HG03558 (cell line): ENCODE results near the gene CATSPERD.

Experiments
- ATAC-seq: cut with Tn5 transposase; IDR thresholded peaks from one replicate; pipeline ENCODE4 v1.9.1; 2021; ENCODE audit warnings: moderate number of reproducible peaks; ENCODE audit not compliant: unreplicated experiment; ENCODE audit errors: extremely low read depth

Gene CATSPERD, protein sequence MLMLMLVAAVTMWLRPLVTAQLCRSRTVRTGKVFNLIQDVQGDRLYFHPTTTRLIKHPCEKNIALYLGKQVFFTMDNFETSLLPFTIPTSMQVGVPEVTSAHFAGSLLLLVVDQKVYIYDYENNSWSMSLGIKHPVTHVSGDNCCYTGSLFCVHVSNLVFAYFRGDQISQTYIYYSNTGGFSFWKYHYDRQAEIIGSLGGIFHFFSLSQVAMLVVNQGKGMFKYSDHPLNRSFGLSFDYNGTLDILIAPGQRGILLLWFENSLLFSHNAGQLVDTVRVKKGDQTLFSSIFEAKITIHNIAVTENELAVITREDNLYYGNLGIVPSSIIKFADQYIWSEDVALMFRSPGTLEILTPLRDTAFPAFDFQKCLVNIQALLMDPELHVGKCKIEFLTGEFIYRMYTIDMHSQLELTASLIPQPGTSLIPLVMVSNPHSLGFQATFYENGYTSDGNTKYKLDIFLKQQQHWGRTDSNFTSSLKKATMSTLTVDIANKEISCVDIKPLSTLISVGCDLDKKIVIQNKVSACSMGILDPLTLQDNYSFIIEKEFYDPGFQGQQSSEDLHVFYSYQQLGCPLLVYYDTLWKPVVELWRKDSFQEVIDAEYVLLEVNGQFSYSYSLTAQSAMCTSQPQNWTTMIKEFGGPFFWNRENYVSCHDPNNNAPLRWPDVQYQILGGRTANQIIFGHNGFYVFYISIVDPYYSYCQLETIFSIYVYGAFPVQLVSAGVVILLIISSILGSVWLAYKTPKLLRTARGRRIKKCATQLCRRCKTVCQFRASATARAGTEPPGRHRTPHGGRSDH

DNA sequence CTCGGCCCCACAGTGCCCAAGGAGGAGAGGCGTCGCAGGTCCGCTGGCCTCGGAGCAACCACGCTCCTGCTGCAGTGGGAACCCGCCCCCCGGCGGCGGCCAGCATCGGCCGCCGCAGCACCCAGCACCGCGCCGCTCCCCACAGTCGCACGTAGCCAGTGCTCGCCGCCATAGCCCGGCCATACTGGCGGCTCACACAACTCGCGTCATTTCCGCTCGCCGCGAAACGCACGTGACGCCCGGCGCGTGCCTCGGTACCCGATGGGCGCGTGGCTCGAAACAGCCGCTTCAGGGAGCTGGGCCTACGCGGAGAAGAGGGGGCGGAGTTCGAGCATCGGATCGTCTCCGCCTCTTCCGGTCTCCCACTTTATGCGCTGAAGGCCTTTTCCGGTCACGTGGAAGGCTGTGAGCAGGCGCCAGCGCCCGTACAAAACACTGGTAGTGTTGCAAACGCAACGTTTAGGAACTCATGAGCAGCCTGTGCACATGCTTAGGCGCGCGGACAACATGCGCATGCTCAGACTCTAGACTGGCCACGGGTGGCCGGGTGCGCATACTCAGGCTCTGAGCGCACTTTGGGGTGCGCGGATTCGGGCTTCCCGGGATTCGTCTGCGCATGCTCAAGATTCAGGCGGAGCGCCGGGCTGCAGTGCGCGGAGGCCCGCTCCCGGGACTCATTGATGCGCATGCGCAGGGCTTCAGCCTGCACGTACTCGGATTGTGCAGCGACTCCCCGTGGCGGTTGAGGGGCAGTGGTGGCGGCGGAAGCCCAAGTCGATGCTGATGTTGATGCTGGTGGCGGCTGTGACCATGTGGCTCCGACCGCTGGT is at the start of gene CATSPERD, which contains the start of gene LONP1:
Gene CATSPERD (plus strand): TSS at position 677 of the 830 bp plus-strand sequence. CDS start 101 bp downstream, at position 778.
Gene LONP1 (minus strand): TSS at position 186 of the 830 bp plus-strand sequence. CDS start 14 bp downstream, at position 172.
- peak; percentile 65 for ATAC-seq

DNA sequence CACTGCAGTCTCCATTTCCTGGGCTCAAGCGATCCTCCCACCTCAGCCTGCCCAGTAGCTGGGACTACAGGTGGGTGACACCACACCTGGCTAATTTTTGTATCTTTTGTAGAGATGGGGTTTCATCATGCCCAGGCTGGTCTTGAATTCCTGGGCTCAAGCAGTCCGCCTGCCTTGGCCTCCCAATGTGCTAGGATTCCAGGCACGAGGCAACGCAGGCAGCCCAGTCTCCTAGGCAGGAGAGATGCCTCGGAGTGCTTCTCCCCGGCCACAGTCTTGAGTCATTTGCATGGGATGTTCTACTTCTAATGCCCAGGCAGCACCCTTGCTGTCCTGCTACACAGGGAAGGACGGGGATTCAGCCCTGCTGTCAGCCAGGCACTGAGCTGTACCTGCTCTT is 48.8 kb upstream of the CATSPERD start:
- ATAC-seq: no peak

DNA sequence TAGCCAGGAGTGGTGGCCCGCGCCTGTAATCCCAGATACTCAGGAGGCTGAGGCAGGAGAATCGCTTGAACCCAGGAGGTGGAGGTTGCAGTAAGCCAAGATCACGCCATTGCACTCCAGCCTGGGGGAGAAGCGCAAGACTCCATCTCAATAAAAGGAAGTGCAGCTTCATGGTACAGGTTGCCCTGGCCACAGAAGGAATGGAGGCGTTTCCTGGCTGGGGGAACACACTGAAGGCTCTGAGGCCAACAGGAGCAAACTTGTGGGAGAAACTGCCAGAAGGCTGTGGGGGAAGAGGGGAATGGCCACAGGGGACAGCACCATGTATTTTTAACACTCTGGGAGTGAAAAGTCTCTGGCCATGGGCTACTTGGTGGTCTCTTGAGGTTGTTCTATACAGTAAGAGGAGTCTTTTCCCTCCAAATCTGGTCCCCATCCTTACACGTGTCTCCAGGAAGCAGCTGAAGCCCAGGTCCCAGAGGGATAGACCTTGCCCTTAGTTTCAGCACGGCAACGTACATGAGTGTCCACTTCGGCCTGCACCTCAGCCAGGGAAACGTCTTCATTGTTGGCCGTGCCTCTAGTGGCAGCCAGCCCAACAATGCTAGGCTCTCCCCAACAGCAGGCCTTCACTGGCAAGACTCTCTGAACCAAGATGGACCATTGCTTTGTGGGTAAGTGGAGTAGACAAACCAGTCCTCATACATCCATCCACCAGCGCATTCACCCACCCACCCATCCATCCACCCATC is 47.6 kb upstream of the CATSPERD start:
- no peak for ATAC-seq

DNA sequence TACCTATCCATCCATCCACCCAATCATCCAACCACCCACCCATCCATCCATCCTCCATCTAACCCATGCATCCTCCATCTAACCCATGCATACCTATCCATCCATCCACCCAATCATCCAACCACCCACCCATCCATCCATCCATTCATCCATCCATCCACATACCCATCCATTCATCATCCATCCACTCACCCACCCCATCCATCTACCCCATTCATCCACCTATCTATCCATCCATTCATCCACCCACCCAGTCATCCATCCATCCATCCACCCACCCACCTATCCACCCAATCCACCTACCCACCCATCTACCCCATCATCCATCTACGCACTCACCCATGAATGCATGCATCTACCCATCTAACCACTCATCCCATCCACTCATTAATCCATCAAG is 46.7 kb upstream of the CATSPERD start:
- ATAC-seq: no peak

DNA sequence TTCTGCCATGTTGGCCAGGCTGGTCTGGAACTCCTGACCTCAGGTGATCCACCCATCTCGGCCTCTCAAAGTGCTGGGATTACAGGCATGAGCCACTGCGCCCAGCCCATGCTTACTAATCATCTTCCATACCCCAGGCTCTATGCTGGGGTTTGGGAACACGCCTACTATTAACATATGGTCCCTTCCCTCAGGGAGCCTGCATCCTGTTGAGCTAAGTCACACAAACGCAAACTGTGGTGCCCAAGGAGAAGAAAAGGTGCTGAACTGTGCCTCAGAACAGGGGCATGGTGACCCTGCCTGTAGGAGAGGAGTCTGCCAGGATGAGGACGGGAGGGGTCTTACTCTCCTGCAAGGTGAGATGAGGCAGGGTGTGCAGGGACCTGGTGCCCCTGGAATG is 45.7 kb upstream of the CATSPERD start:
- ATAC-seq: no peak

DNA sequence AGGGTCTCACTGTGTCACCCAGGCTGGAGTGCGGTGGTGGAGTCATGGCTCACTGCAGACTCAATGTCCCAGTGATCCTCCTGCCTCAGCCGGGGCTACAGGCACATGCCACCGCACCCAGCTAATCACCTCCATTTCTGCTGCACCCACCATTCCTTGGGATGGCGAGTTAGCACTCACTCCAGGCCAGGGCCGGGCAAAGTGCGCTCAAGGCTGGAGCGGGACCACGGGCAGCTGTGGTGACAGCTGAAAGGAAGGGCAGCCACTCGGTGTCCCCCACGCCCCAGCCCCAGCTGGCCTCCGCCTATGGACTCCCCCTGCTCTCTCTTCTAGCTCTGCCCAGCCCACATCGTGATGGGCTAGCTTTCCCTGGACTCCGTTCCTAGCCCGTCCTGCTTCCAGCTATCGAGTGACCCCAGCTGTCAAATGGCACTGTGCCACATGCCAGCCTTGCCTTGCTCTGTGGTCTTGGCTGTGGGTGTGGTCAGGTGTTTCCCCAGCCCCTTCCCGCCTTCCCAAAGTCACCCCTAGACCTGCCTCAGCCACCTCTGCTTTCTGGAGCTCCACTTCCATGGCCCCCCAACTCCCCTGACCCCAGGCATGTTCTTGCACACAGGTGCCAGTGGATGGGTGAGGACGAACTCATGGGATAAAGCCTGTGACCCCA is 44.2 kb upstream of the CATSPERD start:
- no peak for ATAC-seq

DNA sequence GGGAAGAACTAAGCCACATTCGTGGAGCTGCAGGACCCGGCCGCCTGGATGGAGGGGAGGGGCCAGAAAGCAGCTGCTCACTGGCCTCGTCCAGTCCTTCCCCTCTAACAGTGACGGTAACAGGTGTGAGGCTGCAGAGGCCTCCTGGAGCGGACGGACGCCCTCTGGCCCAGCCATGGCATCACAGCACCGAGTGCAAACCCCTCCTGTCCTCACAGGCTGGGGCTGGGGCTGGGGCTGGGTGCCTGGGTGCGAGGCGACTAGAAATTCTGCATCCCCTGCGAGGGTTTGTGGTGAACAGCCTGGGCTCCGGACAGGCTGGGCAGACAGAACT is 43.7 kb upstream of the CATSPERD start:
- no peak for ATAC-seq

DNA sequence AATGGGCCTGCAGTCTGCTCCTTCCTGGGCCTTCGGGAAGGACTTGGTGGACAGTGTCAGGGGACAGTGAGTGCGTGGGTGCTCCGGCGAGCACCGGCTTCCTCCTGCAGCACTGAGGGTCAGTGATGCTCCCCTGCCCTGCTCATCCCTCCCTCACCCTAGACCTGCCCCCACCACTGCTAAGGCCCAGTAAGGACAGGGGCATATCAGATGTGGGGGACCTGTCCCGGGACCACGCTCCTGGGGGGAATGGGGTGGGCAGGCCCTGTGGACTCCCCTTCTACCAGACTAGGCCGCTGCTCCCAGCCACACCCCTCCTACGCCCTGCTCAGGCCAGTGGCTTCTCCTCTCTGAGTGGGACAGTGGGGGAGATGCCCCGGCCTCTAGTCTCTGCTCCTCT is 43.3 kb upstream of the CATSPERD start:
- no peak for ATAC-seq

DNA sequence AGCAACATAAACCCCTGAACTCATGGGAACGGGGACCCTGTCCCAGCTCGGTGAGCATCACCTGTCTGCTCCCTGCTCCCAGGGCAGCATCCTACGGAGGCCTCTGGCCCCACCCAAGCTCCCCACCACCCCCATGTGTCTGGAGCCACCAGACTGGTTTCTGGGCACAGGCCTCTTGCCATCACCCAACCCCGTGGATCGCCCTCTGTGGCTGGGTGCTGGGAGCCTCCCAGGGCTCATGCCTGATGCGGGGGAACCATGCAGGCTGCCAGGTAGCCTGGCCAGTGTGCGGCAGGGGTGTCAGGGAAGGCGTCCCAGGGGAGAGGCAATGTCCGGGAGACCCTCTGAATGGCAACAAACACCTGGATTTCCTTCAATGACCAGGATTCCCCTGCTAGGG is 42.9 kb upstream of the CATSPERD start:
- no peak for ATAC-seq

DNA sequence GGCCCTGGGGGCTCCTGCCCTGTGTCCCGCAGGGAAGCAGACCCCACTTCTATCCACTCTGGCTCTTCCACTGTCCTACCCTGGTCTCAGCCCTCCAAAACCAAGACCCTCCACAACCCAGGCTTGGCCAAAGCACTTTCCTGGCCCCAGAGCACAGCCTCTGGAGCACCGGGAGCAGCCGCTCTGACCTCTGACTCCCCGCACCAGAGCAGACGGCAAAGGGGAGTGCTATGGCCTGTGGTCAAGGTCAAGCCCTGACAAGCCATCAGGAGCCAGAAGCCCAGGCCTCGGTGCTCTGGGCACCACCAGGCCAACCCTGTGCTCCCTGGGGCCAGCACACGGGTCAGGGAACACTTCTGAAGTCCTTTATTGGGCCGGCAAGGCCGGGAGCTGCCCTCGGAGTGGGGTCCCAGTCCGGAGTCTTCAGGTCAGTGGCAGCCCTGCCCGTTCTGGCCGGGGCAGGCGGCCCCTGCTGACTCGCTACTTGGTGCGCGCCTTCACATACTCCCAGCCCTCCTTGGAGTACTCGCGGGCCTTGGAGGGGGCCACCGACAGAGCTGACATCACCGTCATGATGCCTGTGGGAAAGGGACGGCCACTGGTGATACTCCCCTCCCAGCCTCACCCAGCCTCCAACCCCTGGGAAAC is 42.2 kb upstream of the CATSPERD start:
- ATAC-seq: no peak

DNA sequence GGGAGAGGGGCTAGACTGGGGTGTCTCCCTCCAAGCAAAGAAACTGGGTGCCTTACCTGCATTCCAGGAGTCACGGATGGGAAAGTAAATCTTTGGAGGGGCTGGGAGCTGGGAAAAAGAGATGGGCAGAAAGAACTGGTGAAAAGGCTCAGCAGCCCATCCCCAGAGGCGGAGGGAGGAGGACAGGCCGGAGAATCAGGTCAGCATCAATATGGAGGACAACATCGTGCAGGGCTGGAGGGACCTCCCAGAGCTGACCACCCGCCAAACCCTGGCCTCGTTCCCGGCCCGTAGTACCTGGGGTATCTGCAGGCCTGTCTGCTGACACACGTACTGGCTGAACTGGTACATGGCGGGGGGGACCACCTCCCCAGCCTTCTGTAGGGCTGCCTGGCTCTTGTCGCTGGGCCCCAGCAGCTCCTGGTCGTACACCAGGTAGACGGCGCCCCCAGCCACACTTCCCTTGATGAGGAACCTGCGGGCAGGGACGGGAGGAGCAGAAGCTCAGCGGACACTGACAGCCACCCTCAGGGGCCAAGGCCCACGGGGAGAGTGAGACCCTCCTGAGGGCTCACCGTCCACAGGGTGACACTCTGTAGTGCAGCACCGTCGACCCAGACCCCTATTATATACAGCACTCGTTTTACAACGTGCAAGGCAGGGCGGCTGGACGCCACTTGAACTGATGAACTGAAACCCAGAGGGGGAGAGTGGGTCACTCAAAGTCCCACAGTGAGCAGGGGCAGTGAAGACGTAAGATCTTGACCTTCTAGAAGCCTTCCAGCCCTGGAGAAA is 41.0 kb upstream of the CATSPERD start:
- ATAC-seq: no peak

DNA sequence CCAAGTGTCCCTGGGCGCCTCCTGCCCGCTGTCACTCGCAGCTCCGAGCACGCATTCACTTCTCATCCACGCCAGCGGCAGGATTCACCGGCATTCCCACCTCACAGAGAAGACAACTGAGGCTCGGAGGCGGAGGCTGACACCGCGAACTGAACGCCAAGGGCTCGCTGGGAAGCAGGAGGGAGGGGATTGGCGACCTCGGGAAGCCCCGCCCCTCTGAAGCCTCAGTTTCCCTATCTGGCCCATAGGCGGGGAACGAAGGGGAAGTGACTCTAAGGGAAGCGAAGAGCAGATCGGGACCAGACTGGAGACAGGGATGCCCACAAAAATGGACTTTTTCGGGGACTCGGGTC is 40.4 kb upstream of the CATSPERD start:
- ATAC-seq: no peak

DNA sequence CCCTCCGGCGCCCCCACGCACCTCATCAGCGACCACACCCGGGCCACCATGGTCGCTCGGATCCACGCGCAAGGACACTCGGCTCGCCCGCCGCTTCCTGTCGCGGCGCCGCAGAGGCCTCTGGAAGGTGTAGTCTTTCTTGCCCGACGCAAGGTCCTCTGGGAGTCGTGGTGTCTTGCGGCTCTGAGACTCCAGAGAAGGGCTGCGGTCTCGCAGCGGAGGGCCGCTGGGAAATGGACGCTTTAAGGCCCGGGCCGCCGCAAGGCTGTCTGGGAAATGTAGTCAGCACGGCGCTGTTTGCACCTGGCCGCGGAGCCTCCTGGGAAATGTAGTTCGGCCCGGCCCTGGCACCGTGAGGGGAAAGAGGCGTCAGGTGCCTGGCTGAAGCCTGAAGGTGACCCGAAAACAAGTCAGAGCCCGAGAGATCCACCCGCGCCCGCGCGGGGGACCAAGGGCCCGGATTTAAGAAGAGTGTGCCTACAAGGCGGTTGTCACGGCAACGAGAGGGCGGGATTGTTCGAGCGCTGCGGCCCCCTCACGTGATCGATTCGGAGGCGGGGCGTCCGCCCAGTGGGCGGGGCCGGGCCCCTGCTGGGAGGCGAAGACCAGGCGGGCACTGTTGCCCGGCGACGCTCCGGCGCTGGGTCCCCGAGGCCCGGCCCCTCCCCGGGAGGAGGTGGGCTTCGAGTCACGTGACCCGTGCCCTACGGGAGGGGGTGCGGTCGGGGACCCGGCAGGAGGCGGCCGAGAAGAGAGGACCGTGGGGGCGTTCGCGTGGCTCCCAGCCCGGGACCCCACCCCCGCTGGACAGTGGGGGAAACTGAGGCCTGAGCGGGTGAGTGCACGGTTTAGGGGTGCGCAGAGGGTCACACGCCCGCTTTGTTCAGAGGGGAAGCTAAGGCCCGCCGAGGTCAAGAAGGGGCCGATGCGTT is 39.7 kb upstream of the CATSPERD start, which contains the start of the genes HSD11B1L and MICOS13:
Gene HSD11B1L (plus strand): TSS at position 591 of the 932 bp plus-strand sequence. CDS start 3,806 bp downstream, outside the sequence.
Gene MICOS13 (minus strand): TSS at position 80 of the 932 bp plus-strand sequence. CDS start 30 bp downstream, at position 50.
- ATAC-seq: peak; percentile 60

DNA sequence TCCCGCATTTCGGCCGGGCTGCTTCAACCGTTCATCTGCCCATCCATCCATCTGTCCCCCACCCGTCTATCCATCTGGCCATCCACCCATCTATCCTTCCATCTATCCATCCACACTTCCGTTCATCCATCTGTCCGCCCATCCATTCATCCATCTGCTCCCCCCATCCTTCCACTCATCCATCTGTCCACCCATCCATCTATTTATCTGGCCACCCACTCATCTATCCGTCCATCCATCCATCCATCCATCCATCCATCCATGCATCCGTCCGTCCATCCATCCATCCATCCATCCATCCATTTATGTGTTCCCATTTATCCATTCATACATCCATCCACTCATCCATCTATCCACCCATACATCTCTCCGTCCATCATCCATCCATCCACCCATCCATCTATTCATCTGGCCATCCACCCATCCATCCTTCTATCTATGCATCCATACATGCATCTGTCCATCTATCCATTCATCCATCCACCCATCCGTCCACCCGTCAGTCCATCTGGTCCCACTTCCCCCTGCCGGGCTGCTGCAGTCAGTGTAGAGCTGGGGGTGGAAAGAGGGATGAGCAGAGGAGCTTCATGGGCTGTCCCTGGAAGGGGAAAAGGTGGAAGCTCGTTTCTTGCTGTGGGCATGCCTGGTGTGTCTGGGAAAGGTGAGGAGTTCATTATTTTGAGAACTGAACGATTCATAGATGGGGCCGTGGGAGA is 38.9 kb upstream of the CATSPERD start:
- ATAC-seq: no peak

DNA sequence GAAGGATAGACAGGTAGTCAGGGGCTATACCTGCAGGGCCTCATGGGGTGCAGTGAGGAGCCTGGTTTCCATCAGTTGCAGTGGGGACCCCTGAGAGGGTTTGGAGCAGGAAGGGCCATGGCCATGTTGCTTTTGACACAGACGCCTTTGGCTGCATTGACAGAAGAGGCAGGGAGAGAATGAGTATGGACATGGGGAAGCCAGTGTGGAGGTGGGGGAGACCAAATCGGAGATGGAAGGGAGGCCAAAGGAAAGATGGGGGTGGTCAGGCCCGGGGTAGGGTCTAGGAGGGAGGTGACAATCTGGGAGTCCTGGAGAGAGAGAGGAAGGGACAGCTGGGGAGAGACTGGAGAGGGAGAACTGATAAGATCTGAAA is 38.3 kb upstream of the CATSPERD start:
- no peak for ATAC-seq

DNA sequence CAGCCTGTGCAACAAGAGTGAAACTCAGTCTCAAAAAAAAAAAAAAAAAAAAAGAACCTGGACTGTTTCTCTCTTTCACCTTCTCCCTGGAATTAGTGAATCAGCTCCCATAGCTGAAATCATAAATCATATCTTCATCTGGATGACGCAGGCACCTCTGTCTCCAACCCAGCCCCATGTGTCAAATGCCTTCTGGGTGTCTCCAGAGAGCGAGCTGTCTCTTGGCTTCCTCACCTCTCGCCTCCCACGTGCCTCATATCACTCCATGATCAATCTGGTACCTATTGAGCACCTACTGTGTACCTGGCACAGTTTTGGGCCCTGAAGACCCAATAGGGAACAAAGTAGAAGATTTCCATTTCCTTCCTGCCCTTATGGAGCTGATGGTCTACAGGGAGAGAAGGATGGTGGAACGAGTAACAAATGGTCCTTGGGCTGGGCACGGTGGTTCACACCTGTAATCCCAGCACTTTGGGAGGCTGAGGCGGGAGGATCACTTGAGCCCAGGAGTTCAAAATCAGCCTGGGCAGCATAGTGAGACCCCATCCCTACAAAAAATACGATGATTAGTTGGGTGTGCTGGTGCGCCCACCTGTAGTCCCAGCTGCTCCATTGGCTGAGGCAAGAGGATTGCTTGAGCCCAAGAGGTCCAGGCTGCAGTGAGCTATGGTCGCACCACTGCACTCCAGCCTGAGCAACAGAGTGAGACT is 37.1 kb upstream of the CATSPERD start:
- no peak for ATAC-seq
